Fibroblast of upper back skin (primary cell): Measurements from ENCODE around the gene USP33.
"Not testable (repeated sequence)": the region's sequence is repeated elsewhere in the genome, so short reads cannot be mapped to it uniquely, and the experiment has no call there.

Experiments
- DNase-seq: peaks from one replicate; pipeline ENCODE4 v3.0.0-alpha.2; 2013

USP33 gene

GRCh38 chr1:77732090-77732489, 27.6 kb downstream of the USP33 start:
- DNase-seq, result no peak

GRCh38 chr1:77725706-77726105, 33.9 kb downstream of the USP33 start:
- DNase-seq, result no peak

- no peak for DNase-seq
Observed at GRCh38 chr1:77718181-77718580, 41.5 kb downstream of the USP33 start.

- DNase-seq, result no peak
Observed at GRCh38 chr1:77716065-77716464, 43.6 kb downstream of the USP33 start.

GRCh38 chr1:77709727-77710126, 49.9 kb downstream of the USP33 start:
- no peak for DNase-seq

- DNase-seq, result peak; percentile 2
Observed at GRCh38 chr1:77706321-77706720, 53.3 kb downstream of the USP33 start.

- no peak for DNase-seq
Observed at GRCh38 chr1:77704736-77705135, 54.9 kb downstream of the USP33 start.

GRCh38 chr1:77699673-77700072, 60.0 kb downstream of the USP33 start:
- DNase-seq, result not testable (repeated sequence)

GRCh38 chr1:77697441-77697840, 62.2 kb downstream of the USP33 start:
- peak; percentile 66 for DNase-seq

GRCh38 chr1:77688939-77689338, 70.7 kb downstream of the USP33 start:
- DNase-seq, result no peak

GRCh38 chr1:77687519-77687906, 72.1 kb downstream of the USP33 start:
- DNase-seq, result peak; percentile 38

- DNase-seq, result no peak
Observed at GRCh38 chr1:77686796-77687518, 72.7 kb downstream of the USP33 start.

- DNase-seq, result peak; percentile 95
Observed at GRCh38 chr1:77683160-77684148, 76.2 kb downstream of the USP33 start.

GRCh38 chr1:77682460-77683159, 77.0 kb downstream of the USP33 start, which contains the start of gene ZZZ3:
ZZZ3 (minus strand) TSS chr1:77682658; CDS start chr1:77633354, 49,304 bp downstream.
- peak; percentile 95 for DNase-seq

- peak; percentile 23 for DNase-seq
Observed at GRCh38 chr1:77680173-77680572, 79.5 kb downstream of the USP33 start.

GRCh38 chr1:77678660-77679610, 80.7 kb downstream of the USP33 start:
- no peak for DNase-seq

GRCh38 chr1:77674807-77675206, 84.8 kb downstream of the USP33 start:
- DNase-seq, result not testable (repeated sequence)

- DNase-seq, result peak; percentile 44
Observed at GRCh38 chr1:77673716-77674355, 85.8 kb downstream of the USP33 start.

GRCh38 chr1:77673030-77673429, 86.6 kb downstream of the USP33 start:
- no peak for DNase-seq

GRCh38 chr1:77672374-77672773, 87.3 kb downstream of the USP33 start:
- DNase-seq, result no peak

- DNase-seq, result no peak
Observed at GRCh38 chr1:77671836-77672235, 87.8 kb downstream of the USP33 start.
